BE2C (cell line): Measurements from ENCODE around the gene RARRES1.

Experiments
- DNase-seq: peaks from one replicate; pipeline ENCODE4 v3.0.0-alpha.2; 2020
- H3K27me3 ChIP-seq: fragments of 250-450 bp; sonication (Bioruptor Pico); 2 replicates; pipeline ENCODE4 v1.5.1; 2020; ENCODE audit warnings: mild to moderate bottlenecking
- H3K36me3 ChIP-seq: fragments of 250-450 bp; sonication (Bioruptor Pico); 2 replicates; pipeline ENCODE4 v1.5.1; 2020; ENCODE audit warnings: mild to moderate bottlenecking
- H3K4me1 ChIP-seq: fragments of 250-450 bp; sonication (Bioruptor Pico); 2 replicates; pipeline ENCODE4 v1.5.1; 2020
- H3K4me3 ChIP-seq: 2 replicates; pipeline ENCODE4 v1.5.1; 2011; ENCODE audit warnings: low read depth, low read length
- H3K9me3 ChIP-seq: fragments of 250-450 bp; sonication (Bioruptor Pico); 2 replicates; pipeline ENCODE4 v1.5.1; 2020
- TF ChIP-seq, protein P1 (sequence below): IDR thresholded peaks from 2 replicates; pipeline ENCODE4 v1.5.1; 2012; ENCODE audit warnings: mild to moderate bottlenecking, low read depth, low read length

RARRES1 gene

GRCh38 chr3:158771982-158772381, 39.7 kb upstream of the RARRES1 start:
- Histone ChIP-seq H3K36me3 (no peaks in the 10 kb centered on the region), H3K9me3 (no peaks in the 10 kb centered on the region), H3K4me3 (no peak overlapping the region), H3K27me3 (no peaks in the 10 kb centered on the region), H3K4me1 (no peaks in the 10 kb centered on the region)
- TF ChIP-seq, protein P1, sequence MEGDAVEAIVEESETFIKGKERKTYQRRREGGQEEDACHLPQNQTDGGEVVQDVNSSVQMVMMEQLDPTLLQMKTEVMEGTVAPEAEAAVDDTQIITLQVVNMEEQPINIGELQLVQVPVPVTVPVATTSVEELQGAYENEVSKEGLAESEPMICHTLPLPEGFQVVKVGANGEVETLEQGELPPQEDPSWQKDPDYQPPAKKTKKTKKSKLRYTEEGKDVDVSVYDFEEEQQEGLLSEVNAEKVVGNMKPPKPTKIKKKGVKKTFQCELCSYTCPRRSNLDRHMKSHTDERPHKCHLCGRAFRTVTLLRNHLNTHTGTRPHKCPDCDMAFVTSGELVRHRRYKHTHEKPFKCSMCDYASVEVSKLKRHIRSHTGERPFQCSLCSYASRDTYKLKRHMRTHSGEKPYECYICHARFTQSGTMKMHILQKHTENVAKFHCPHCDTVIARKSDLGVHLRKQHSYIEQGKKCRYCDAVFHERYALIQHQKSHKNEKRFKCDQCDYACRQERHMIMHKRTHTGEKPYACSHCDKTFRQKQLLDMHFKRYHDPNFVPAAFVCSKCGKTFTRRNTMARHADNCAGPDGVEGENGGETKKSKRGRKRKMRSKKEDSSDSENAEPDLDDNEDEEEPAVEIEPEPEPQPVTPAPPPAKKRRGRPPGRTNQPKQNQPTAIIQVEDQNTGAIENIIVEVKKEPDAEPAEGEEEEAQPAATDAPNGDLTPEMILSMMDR: no peak
- DNase-seq: no peak

DNA sequence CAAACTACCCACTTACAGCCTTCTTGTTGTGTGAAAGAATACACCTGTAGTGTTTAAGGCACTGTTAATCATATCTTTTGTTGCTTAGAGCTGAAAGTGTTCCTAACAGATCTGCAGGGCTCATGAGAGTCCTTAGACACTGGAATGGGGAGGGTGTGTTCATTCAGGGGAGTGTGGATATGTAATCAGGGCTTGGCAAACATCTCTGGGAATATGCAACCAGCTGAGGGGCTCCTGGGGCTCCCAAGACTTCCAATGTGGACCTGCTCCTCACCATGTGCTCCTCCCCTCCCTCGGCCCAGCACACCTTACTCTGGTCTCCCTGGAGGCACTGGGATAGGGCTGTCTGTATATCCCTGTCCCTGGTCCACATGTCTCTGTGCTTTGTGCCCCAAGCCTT, 39.3 kb upstream of the RARRES1 start:
- no peak overlapping the region for H3K4me3 ChIP-seq
- no peak for DNase-seq
- TF ChIP-seq, protein P1: no peak
- H3K27me3 ChIP-seq: no peaks in the 10 kb centered on the region
- no peaks in the 10 kb centered on the region for H3K9me3 ChIP-seq
- H3K36me3 ChIP-seq: no peaks in the 10 kb centered on the region
- no peaks in the 10 kb centered on the region for H3K4me1 ChIP-seq

DNA sequence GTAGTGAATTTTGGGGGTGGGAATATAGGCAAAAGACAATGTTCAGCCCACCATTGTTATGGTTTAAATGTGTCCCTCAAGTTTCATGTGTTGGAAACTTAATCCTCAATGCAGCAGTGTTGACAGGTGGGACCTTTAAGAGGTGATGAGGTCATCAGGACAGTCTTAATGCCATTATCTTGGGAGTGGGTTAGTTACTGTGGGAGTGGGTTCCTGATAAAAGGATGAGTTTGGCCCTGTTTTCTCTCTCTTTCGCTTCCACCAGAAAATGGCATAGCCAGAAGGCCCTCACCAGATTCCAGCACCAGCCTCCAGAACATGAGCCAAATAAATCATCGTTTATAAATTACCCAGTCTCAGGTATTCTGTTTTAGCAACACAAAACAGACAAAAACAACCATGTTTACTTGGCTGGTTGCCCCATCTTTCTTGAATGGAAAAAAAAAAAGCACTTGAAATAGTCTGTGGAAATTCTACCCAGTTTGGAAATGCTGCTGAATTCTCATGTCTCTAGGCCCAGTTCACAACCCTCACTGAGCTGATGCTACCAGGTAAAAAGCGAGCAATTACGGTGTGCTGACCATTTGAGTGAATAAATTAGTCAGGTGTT, 38.6 kb upstream of the RARRES1 start:
- H3K36me3 ChIP-seq: no peaks in the 10 kb centered on the region
- H3K27me3 ChIP-seq: no peaks in the 10 kb centered on the region
- TF ChIP-seq, protein P1: no peak
- no peak overlapping the region for H3K4me3 ChIP-seq
- H3K4me1 ChIP-seq: no peaks in the 10 kb centered on the region
- H3K9me3 ChIP-seq: no peaks in the 10 kb centered on the region
- no peak for DNase-seq

DNA sequence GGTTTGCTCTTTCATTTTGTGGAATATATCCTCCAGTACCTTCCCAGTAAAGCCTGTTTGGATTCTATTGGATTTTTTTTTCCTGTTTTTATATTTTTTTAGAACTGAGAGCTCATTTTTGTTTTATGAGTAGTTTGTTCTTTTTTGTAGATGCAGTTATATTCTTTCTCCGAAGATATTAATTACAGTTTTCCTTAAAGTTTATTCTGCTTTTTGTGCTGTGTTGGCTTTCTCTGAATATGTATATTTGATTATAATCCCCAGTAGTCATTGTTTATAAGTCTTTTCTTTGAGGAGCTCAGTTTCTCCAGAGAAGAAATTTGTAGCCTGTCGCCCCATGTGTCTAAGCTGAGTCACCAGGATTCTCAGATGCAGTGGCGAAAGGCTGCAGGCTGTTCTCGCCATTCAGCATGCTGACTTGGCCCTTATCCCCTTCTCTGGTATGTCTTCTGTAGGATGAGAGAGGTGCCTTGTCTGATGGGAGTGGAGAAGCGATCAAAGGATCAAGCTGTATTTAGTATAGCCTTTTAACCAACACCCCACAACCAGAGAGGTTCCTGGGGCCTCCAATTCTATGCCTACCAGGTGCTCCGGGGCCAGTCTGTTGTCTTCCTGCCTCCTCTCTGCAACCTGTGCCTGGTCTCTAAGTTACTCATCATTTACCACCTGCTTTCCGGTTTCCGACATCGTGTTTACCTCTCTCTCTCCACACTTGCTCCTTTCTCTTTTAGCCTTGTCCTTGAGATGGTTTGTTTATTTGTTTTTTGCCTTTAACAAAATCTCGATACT, 37.9 kb upstream of the RARRES1 start:
- Histone ChIP-seq H3K4me3 (no peak overlapping the region), H3K4me1 (no peaks in the 10 kb centered on the region), H3K36me3 (no peaks in the 10 kb centered on the region), H3K27me3 (no peaks in the 10 kb centered on the region), H3K9me3 (no peaks in the 10 kb centered on the region)
- TF ChIP-seq, protein P1: no peak
- no peak for DNase-seq

DNA sequence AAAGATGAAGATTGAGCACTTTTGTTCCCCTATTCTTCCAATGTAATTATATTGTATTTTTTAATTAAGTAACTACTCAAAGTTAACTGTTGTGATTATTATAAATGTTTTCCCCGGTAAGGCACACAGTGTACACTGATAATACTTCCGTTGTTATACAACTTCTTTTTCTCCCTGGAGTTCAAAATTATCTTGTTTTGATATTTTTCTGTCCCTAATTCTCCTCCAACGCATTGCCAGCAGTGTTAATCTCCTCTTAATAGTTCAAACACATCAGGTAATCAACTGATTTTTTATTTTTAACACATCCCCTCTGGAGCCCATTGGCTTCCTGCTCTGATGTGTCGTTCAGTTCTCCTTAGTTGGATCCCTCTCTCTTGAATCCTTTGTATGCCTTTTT, 37.3 kb upstream of the RARRES1 start:
- TF ChIP-seq, protein P1: no peak

More for the DNA sequence above, 37.3 kb upstream of the RARRES1 start:
- no peaks in the 10 kb centered on the region for H3K36me3 ChIP-seq
- no peak for DNase-seq
- H3K27me3 ChIP-seq: no peaks in the 10 kb centered on the region
- H3K9me3 ChIP-seq: no peaks in the 10 kb centered on the region
- no peak overlapping the region for H3K4me3 ChIP-seq
- H3K4me1 ChIP-seq: no peaks in the 10 kb centered on the region
